A549 (cell line): ENCODE results near the gene ZSWIM5.

Experiments
- CHD2 ChIP-seq: fragments of 150-350 bp; IDR thresholded peaks from 2 replicates; pipeline ENCODE4 v1.6.1; 2014; ENCODE audit warnings: low read length; ENCODE audit not compliant: partially characterized antibody
- CTCF ChIP-seq: fragments of >200 bp; sonication (Bioruptor Twin); formaldehyde crosslinking; IDR thresholded peaks from 3 replicates; pipeline ENCODE4 v1.5.1; 2016
- EP300 ChIP-seq, 2 experiments: fragments of >200 bp; sonication (Bioruptor Twin); formaldehyde crosslinking; IDR thresholded peaks; 2 replicates in 1 of 2; 3 replicates in 1 of 2; pipeline ENCODE4 v1.6.1; 2016 to 2017
- FOSB ChIP-seq: fragments of 250-450 bp; sonication (Bioruptor Pico); IDR thresholded peaks from 2 replicates; pipeline ENCODE4 v1.5.0; 2020; ENCODE audit warnings: mild to moderate bottlenecking, moderate library complexity
- MAX ChIP-seq: IDR thresholded peaks from 2 replicates; pipeline ENCODE4 v1.6.1; 2012
- MYC ChIP-seq: IDR thresholded peaks from 2 replicates; pipeline ENCODE4 v1.6.1; 2012; ENCODE audit warnings: mild to moderate bottlenecking, inconsistent platforms, low read length, improper control_type of control experiment, borderline replicate concordance
- PHF8 ChIP-seq: fragments of 200-600 bp; sonication (generic); IDR thresholded peaks from 2 replicates; pipeline ENCODE4 v1.6.1; 2016; ENCODE audit warnings: low read depth, mild to moderate bottlenecking, antibody characterized with exemption, moderate library complexity, borderline replicate concordance
- POLR2A ChIP-seq: IDR thresholded peaks from 2 replicates; pipeline ENCODE4 v1.6.1; 2012; ENCODE audit warnings: mild to moderate bottlenecking, low read length
- RAD21 ChIP-seq, 2 experiments: fragments of >200 bp in 1 of 2; sonication (Bioruptor Twin) in 1 of 2; formaldehyde crosslinking in 1 of 2; IDR thresholded peaks in 1 of 2; conservative IDR thresholded peaks in 1 of 2; 2 replicates in 1 of 2; 3 replicates in 1 of 2; pipeline ENCODE4 v1.6.1; 2012 to 2018; ENCODE audit warnings: inconsistent platforms in 1 of 2
- RCOR1 ChIP-seq: fragments of 150-350 bp; IDR thresholded peaks from 2 replicates; pipeline ENCODE4 v1.6.1; 2014; ENCODE audit warnings: antibody characterized with exemption, low read length, low read depth
- RNF2 ChIP-seq: fragments of 200-600 bp; sonication (generic); IDR thresholded peaks from 2 replicates; pipeline ENCODE4 v1.6.1; 2016; ENCODE audit warnings: low read depth, mild to moderate bottlenecking, antibody characterized with exemption, moderate library complexity, borderline replicate concordance
- SMC3 ChIP-seq: fragments of >200 bp; sonication (Bioruptor Twin); formaldehyde crosslinking; IDR thresholded peaks from 3 replicates; pipeline ENCODE4 v1.6.1; 2018; ENCODE audit warnings: inconsistent platforms

GRCh38 chr1:45059829-45060228 is 146.6 kb downstream of the ZSWIM5 start:
- no peak for TF ChIP-seq CTCF
- TF ChIP-seq RAD21 (conservative IDR thresholded peaks at IDR 0.05 in 1 of 2, IDR thresholded peaks at IDR 0.05 in 1 of 2) = no peak
- no peak for TF ChIP-seq RNF2
- TF ChIP-seq RCOR1 = no peak
- no peak for TF ChIP-seq EP300 (IDR thresholded peaks at IDR 0.05)
- no peak for TF ChIP-seq MYC
- no peak for TF ChIP-seq POLR2A
- no peak for TF ChIP-seq FOSB (CRISPR knock-in tag)
- TF ChIP-seq PHF8 = no peak
- TF ChIP-seq SMC3 = no peak
- TF ChIP-seq CHD2 = no peak
- TF ChIP-seq MAX = no peak
